ENCODE results near the gene DGKH. TPM values are rescaled to one million over a fixed set of nuclear protein-coding genes. Genes with fewer than 3 reads are reported as not detected.
A peak's percentile ranks its signal among the peaks of the same experiment; 100 is the strongest.

DGKH gene
- total and polyA plus RNA-seq, 8 donors: 0.61 to 41.5 (median 11.7) TPM

GRCh38 chr13:42176294-42176693 is 127.8 kb downstream of the DGKH start:
- Histone ChIP-seq H3K4me1 (no peaks in the 10 kb centered on the region), H3K27ac (no peak overlapping the region), H3K36me3 (peaks cover 0 to 32% (median 10%) of the 10 kb centered on the region in 4 donors), H3K9me3 (no peaks in the 10 kb centered on the region), H3K27me3 (no peaks in the 10 kb centered on the region), H3K4me3 (no peak overlapping the region)
- no peak for DNase-seq
- intact Hi-C loops (cut with DNase I; ENCODE audit: low total_unique reads): no loop called here
- no peak for TF ChIP-seq CTCF (IDR thresholded peaks at IDR 0.05)
- no peak for TF ChIP-seq POLR2AphosphoS5 (IDR thresholded peaks at IDR 0.05)
- no peak for TF ChIP-seq POLR2A (IDR thresholded peaks at IDR 0.05)
- no peak for TF ChIP-seq EP300 (IDR thresholded peaks at IDR 0.05)

GRCh38 chr13:42177189-42177588 is 128.7 kb downstream of the DGKH start:
- Histone ChIP-seq H3K36me3 (peaks cover 0 to 35% (median 12%) of the 10 kb centered on the region in 4 donors), H3K27ac (no peak overlapping the region), H3K4me1 (no peaks in the 10 kb centered on the region), H3K9me3 (no peaks in the 10 kb centered on the region), H3K27me3 (no peaks in the 10 kb centered on the region), H3K4me3 (no peak overlapping the region)
- intact Hi-C loops (cut with DNase I; ENCODE audit: low total_unique reads): no loop called here
- no peak for DNase-seq
- TF ChIP-seq POLR2AphosphoS5 (IDR thresholded peaks at IDR 0.05) (no peak), EP300 (IDR thresholded peaks at IDR 0.05) (no peak)
- WGBS, 5 donors: 68 to 81% (median 79%) methylated on average over 1 of the region's 1 CpG

GRCh38 chr13:42181381-42181953 is 133.0 kb downstream of the DGKH start:
- H3K4me3 ChIP-seq: no peak overlapping the region
- TF ChIP-seq POLR2A (IDR thresholded peaks at IDR 0.05): no peak
- peak in 1 of 3 donors; percentile 9 for TF ChIP-seq POLR2AphosphoS5 (IDR thresholded peaks at IDR 0.05)
- H3K27me3 ChIP-seq: no peaks in the 10 kb centered on the region
- H3K36me3 ChIP-seq: peaks cover 0 to 24% (median 6%) of the 10 kb centered on the region in 4 donors
- peak in 1 of 2 donors; percentile 23 for DNase-seq
- 76 to 98% (median 80%) methylated on average over 1 to 2 of the region's 2 CpGs for WGBS, 5 donors
- no peaks in the 10 kb centered on the region for H3K9me3 ChIP-seq
- H3K4me1 ChIP-seq: no peaks in the 10 kb centered on the region
- no peak overlapping the region for H3K27ac ChIP-seq
- intact Hi-C loops (cut with DNase I; ENCODE audit: low total_unique reads): no loop called here

- Histone ChIP-seq H3K4me1 (no peaks in the 10 kb centered on the region), H3K36me3 (peaks cover 12 to 47% (median 45%) of the 10 kb centered on the region in 4 donors), H3K27me3 (no peaks in the 10 kb centered on the region), H3K27ac (no peak overlapping the region), H3K9me3 (no peaks in the 10 kb centered on the region), H3K4me3 (no peak overlapping the region)
- WGBS, 5 donors: 88 to 96% (median 90%) methylated on average over 7 of the region's 7 CpGs
- intact Hi-C loops (cut with DNase I; ENCODE audit: low total_unique reads): no loop called here
- DNase-seq: no peak
- TF ChIP-seq CTCF (IDR thresholded peaks at IDR 0.05) (no peak), POLR2AphosphoS5 (IDR thresholded peaks at IDR 0.05) (no peak), POLR2A (IDR thresholded peaks at IDR 0.05) (no peak), EP300 (IDR thresholded peaks at IDR 0.05) (no peak)
Observed at GRCh38 chr13:42189061-42189460, 140.6 kb downstream of the DGKH start.

- Histone ChIP-seq H3K4me1 (no peaks in the 10 kb centered on the region), H3K27ac (no peak overlapping the region), H3K36me3 (peaks cover 22 to 61% (median 56%) of the 10 kb centered on the region in 4 donors), H3K4me3 (no peak overlapping the region), H3K9me3 (no peaks in the 10 kb centered on the region), H3K27me3 (no peaks in the 10 kb centered on the region)
- 90 to 100% (median 100%) methylated on average over 1 of the region's 1 CpG for WGBS, 5 donors
- intact Hi-C loops (cut with DNase I; ENCODE audit: low total_unique reads): no loop called here
- TF ChIP-seq POLR2AphosphoS5 (IDR thresholded peaks at IDR 0.05) (no peak), CTCF (IDR thresholded peaks at IDR 0.05) (no peak), EP300 (IDR thresholded peaks at IDR 0.05) (no peak), POLR2A (IDR thresholded peaks at IDR 0.05) (no peak)
- no peak for DNase-seq
Observed at GRCh38 chr13:42190529-42190928, 142.1 kb downstream of the DGKH start.
